NCI-H187 (cell line): Measurements from ENCODE around the gene NCKAP5L.

Source experiments
- DNase-seq, 2 experiments: peaks; one replicate each; lab custom pipeline; 2025; lab: John Stamatoyannopoulos, UW

The NCKAP5L gene

DNA sequence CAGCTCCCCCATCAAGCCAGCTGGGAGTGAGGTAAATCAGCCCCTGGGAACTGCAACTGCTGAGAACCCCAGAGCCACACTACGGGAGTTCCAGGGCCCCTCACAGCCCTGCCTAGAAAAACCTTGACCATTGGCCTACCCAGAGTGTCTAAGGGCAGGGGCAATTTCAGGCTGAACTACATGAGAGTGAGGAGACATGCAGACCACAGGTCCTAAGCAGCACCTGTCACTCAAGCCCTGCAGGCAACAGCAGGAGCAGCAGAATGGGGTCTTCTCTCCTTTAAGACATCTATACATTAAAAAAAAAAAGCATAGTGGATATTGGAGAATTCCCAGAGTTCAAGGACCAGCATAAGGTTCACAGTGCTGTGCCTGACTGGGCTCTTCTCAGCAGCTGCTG lies 4.9 kb downstream of the NCKAP5L start:
- DNase-seq = no peak

DNA sequence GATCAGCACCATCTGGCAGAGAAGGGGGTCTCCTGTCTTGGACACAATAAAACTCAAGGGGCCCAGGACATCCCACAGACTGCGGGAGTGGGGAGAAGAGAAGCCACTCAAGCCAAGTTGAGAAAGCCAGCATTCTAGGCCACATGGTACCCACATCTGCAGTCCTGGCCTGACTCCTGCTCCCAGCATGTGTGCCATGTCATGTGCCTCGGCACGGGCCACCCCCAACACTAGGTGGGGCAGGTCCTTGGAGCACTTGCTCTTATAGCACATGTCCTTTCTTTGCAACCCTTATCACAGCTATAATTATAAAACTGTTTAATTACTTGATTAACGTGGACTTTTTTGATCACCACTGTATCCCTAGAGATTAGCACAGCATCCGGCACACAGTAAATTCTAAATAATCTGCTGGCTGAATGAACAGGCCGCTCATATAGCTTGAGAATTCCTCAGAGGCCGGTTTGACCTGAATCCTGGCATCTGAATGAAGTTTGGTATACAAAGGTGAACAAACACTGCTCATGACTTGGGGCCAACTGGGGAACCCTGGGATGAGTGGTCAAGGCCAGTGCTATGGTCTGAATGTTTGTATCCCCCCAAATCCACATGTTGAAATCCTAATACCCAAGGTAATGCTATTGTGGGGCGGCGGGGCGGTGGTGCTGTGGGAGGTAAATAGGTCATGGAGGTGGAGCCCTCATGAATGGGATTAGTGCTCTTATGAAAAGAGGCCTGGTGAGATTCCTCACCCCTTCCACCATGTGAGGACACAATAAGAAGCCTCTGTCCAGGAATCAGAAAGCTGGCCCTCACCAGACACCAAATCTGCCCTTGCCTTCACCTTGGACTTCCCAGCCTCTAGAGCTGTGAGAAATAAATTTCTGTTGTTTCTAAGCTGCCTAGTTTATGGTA lies 6.6 kb downstream of the NCKAP5L start:
- DNase-seq = no peak

DNA sequence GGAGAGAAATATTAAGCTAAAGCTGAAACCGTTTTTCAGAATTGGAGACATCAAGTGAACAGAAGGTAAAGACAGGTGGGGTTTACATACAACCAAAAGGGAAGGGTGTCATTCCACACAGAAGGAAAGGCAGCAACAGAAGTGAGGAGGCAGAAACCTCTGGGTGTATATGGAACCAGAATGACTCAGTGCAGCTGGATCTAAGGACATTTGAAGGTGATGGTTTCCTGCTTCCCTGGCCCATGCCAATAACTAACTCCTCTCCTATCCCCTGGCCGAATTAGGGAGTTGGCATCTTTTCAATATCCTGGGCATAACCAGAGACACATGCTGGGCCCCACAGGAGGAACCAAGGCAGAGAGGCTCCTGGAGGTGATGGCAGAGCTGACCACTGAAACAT lies 8.4 kb downstream of the NCKAP5L start:
- no peak for DNase-seq

DNA sequence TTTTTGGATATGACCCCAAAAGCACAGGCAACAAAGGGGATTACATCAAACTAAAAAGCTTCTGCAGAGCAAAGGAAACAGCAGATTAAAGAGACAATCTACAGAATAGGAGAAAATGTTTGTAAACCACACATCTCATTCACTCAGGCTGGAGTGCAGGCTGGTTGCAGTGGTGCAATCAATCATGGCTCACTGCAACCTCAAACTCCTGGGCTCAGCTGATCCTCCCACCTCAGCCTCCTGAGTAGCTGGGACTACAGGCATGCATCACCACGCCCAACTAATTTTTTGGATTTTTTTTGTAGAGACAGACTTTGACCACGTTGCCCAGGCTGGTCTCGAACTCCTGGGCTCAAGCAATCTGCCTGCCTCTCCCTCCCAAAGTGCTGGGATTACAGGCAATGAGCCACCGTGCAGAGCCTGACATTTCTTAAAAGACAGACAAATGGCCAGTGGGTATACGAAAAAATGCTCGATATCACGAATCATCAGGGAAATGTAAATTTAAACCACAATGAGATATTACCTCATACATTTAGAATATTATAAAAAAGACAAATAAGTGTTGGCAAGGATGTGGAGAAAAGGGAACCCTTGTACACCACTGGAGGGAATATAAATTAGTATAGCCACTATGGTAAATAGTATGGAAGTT lies 9.8 kb downstream of the NCKAP5L start:
- DNase-seq = no peak

DNA sequence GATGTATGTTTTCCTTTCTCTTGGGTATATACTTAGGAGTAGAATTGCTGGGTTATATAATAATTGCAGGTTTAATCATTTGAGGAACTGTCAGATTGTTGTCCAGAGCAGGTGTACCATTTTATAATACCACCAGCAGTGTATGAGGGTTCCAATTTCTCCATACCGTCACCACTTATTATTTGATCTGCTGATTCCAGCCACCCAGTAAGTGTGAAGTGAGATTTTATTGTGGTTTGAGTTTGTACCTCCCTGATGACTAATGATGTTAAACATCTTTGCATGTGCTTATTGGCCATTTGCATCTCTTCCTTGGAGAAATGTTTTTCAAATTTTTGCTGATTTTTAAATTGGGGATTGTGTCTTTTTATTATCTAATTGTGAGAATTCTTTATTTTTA lies 15.1 kb downstream of the NCKAP5L start:
- DNase-seq = no peak

DNA sequence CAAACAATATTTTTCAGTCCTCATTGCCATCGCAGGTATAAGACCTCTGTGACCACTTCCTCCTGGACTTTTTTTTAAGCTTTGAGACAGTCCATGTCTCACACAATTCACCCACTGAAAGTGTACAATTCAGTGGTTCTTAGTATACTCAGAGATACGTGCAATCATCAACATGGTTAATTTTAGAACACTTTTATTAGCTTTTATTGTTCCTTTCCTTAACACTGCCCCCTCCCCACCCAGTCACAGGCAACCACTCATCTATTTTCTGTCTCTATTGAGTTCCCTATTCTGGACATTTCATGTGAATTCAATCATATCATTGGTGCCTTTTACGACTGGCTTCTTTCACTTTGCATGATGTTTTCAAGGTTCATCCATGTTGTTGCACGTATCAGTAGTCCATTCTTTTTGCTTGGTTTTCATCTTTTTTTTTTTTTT lies 16.2 kb downstream of the NCKAP5L start:
- no peak for DNase-seq

DNA sequence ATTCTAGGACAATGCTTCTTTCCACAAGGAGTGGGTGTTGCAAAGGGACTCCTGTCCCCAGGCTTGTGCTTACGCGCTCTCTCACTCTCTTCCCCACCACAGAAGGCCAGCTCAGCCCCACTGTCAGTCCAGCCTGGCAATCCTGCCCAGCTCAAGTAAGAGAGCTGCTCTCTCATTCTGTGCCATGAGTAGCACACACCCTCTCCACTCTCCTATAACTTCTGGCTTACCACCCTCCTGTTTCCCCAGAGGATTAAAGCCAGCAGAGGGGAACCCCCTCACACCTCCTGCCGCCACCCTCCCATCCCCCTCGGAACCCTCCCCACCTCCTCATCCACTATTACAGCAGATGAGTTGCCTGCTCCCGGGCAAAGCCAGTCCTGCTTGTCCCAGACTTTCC lies 17.1 kb downstream of the NCKAP5L start:
- no peak for DNase-seq

DNA sequence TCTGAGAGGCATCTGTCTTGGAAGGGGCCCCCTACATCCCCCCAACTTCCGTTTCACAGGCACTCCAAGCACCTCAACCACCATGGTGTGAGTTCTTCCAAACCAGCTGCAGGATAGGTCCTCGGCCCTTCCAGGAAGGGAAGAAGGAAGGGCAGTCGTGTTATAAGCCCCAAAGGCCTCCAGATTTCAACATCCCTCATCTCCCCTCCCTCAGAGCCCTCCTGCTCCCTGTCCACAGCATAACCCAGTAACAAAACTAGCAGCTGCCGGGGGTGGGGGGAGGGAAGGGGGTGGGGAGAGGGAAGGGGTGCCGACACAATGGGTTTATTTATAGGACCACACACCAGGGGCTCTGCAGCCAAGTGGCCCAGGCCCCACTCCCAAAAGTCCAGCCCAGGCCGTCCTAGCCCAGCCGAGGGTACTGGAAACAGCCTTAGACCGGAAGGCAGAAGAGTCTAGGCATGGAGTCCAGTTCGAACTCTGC lies 18.3 kb downstream of the NCKAP5L start:
- DNase-seq = no peak

DNA sequence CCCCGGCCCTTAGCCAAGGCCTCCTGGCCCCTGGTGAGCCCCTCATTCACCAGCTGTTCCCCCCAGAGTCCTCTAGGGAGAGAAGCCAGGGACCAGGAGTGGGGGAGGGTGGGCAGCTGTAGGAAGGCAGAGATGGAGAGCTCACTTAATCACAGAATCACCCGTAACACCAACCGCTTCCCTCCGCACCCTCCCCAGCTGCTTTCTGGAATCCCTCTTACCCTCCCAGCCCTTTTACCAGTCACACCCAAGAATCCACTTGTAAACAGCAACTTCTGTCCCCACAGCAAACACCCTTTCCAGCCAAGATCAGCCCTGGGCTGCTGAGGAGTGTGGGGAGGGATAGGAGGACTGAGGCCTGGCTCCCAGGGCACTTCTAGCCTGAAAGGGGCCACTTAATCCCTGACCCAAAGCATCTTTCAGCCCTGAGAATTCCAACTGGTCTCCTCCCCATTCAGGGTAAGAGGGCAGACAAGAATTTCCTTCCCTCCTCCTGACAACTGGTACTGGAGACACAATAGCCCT lies 18.8 kb downstream of the NCKAP5L start:
- no peak for DNase-seq

DNA sequence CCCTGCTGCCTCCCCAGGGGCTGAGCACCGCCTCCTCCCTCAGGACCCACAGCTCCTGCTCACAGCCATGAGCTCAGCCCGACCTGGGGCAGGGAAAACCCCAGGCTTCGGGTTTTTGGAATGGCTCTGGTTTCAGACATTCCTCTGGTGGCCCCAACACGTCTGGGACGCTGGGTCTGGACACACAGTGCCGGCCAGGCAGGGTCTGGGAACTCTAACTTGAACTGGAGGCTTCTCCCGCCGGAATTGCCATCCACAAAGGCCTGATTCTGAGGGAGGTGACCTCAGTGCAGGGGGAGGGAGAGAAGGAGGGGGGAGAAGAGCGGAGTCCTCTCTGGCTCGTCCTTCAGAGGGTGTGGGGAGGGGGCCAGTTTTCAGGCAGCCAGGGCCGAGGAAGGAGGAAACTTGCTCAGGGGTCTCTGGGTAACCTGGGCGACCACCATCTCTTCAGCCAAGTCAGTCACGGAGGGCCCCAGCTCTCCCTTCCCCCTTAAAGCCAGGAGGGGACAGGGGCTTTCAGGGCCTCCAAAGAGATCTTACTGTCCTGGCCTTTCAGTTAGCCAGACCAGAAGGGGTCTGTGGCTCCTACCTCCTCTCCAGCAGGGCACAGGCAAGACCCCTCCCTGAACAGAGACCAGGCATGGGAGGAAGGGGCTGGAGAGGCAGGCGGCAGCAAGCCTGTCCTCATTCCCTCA lies 19.4 kb downstream of the NCKAP5L start:
- DNase-seq = no peak

DNA sequence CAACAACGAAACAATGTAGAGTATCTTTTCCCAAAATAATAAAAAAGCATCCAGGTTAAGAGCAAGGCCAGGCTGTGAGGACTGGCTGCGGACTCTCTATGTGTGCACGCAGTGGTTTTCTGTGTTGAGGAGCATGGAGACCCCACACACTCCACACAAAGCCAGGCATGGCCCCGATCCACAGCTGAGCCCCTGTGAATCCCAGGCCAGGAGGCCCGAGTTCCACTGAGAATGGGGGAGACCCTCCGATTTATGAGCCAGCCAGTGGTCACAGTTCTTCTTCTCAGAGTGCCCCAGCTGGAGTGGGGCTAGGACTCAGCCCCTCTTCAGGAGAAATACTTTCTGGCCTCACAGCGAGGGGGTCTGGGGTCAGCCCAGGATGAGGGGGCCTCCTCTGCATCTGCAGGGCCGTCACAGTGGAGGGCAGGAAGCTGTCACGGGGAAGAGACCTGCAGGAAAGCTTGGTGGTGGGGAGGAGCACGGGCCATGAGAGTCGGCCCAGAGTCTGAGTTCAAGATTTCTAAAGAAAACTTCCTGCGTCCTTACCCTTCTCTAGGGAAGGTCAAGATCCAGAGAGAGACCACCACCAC lies 20.1 kb downstream of the NCKAP5L start:
- DNase-seq = no peak

DNA sequence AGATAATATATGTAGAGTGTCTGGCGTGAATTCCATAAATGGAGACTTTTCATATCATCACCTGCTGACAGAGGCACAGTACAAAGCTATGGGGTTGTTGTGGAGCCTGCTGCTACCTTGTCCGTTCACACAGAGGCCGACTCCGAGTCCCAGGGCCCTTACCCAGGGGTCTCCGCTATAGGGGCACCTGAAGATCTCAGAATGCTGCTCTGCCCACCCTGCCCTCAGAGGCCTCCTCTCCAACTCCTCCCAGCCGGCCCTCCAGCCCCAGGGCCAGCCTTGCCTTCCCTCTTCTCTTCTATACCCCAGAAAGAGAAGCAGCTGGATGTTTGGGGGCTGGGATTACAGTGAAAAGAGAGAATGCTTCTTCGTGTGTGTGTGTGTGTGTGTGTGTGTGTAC lies 21.3 kb downstream of the NCKAP5L start:
- DNase-seq = no peak

DNA sequence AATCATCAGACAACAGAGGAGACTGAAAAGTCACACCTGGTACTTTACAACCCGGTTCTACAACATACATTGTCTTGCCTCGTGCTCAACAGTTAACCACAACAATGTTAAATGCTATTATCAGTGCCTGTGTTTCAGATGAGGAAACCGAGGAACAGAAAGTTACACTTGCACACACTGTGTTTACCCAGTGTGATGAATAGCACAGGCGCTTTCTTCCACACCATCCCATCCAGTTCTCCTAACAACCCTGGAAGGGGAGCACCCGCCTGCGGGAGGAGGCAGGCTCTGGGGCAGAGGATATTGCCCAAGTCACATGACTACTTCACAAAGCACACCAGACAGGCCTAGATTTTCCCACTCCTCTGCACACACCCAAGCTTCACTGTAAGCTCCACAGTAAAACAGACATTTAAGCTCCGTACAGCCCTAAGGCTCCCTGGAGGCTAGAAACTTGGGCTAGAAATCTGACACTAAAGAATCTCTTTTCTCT lies 21.8 kb downstream of the NCKAP5L start:
- DNase-seq = no peak

DNA sequence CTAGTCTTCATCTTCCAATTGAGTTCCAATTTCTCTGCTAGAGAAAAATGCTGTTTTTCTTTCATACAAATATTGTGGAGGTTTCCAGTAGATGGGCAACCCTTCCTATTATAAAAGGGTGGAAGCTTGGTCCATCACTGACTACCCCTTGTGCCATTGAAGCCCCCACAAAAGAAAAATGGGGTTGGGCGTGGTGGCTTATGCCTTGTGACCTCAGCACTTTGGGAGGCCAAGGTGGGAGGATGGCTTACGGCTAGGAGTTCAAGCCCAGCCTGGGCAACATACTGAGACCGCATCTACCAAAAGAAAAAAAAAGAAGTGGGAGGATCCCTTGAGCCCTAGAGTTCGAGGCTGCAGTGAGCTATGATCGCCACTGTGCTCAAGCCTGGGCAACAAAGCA lies 22.8 kb downstream of the NCKAP5L start:
- DNase-seq = no peak

DNA sequence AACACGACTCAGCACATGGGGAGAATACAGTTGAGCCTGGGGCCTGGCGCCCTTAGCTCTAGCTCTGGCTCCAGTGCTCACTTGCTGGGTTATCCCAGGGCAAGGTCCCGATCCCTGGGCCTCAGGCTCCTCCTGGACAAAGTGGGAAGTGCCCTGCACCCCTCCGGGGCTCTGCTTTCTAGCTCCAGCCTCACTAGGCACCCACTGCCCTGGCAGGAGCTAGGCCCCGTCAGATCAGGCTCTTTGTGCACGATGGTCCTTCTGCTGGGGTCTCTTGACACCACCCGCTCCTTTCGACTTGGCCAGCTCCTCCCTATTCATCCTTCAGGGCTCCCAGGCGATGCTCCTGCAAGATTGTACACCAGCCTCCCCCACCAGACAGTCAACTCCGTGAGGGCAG lies 23.4 kb downstream of the NCKAP5L start:
- DNase-seq = no peak

DNA sequence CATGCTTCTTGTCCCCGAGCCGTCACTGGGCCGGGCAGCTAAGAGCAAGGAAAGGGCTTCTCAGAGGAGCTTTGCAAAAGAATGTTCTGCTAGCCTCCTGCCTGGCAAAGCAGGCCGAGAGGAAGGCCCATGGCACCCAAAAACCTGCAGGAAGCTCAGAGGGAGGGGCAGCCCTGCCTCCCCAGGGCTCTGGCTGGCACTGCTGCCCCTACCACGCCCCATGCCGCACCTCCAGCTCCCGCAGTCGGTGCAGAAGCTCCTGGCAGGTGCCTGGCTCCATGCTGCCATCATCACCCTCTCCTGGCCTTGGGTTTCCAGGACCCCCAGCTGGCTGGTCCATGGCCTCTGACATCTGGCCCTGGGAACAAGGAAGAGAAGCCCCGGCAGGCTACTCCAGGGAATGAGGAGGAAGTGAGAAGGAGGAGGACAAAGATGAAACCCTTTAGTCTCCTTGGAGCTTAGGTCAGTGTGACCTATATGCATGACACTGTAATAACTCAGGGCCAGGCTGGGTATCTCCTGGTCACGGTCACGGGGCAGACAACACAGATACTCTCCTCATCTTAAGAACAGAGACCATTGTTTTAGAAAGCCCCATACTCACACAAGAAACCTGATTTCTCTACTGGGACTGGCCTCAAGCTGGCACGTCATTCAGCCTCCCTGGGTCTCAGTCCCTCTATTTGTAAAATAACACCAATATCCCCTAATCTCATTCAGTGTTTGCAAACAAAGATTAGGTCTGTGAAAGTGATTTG lies 24.3 kb downstream of the NCKAP5L start:
- DNase-seq = no peak

DNA sequence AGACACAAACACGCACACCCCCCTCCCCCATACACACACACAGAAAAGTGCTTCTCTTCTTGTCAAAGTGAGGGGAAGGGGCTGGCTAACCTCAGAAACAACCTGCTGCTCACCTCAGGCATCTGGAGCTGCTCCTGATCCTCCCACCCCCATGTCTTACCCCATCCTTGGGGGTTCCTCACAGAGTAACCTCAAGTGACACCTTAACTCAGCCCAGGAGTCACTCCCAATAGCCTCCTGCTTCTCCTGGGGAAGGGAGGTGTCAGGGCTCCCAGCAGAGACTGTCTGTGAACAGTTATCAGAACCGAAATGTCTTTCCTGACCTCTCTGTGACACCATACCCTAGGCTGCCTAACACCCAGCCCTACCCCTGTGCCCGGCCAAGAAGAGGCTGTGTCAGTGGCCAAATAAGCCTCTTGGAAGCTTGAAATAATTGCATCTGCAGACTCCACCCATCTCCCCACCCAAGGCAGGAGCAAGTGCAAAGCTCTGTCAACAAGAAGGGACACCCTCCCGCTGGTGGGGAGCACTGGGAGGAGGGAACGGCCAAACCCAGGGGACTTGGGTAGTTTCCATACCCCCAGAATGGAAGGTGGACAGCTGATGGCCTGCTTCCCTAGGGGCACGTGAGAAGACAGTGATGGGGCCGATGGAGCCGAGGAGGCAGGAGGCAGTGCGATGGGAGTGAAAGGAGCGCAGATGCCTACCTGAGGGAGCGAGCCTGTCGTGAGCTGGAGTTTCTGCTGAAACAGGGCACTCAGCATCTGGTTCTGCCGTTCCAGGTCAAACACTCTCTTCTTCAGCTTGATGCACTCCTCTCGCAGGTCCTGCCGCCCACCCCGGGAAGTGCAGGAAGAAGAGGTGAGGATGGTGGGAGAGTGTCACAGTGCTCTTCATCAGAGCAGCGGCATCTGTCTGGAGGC lies 26.8 kb downstream of the NCKAP5L start:
- no peak for DNase-seq

DNA sequence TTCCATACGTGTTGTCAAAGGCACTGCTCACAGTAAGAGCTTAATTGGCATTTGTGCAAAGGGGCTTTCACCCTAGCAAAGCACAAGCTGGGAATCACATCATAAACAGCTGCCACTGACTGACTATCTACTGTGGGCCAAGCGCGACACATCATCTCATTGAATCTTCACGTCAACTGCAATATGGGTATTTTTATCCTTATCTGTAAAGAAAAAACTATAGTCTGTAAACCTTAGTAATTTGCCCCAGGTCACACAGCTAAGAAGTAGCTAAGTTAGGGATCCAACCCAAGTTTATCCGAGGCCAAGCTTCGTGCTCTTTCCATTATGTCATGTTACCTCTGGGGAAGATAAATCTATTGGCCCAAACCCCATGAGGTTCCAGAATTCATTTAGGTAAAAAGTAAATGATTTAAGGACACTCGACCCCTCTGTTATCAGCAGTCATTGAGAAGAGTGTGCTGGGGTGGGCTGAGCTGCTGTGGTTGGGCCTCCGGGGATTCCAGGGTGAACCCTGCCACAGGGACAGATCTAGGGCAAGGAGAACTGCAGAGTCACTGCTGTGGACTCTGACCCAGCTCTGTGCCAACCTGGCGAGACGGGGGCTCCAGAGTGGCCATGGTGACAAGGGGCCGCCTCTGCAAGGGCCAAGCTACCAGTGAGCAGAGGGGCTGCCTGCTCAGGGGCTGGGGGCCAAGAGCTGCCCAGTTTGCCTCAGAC lies 27.6 kb downstream of the NCKAP5L start:
- DNase-seq = no peak

DNA sequence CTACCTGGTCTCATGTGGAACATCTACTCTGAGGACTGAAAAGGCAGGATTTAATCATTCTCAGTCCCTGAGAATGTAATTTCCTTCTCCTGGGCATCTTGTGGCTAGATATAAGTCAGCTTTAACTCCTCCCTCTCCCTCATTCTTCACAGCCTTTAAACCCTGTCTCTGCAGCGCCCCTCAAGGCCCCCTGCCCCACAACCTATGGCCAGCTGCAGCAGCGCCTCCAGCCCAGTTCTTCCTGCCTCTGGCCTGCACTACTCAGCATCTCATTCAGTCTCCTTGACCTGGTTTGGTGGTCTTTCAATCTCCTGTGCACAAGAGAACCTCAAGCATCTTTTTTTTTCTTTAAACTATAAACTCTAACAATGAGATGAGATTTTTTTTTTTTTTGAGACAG lies 29.3 kb downstream of the NCKAP5L start:
- DNase-seq = no peak
